Liver (tissue), 3 donors: Measurements from ENCODE around the gene ZNF213.

Source experiments
- ATF3 ChIP-seq: IDR thresholded peaks from 2 replicates; pipeline ENCODE4 v1.6.1; 2016; ENCODE audit warnings: antibody characterized with exemption
- CTCF ChIP-seq: fragments of 150-350 bp; IDR thresholded peaks from 2 replicates; pipeline ENCODE4 v1.5.1; 2017; ENCODE audit warnings: improper control_type of control experiment, low read depth, low read length; ENCODE audit not compliant: missing input control
- HNF4A ChIP-seq, 2 donors: conservative IDR thresholded peaks; 2 replicates each; pipeline ENCODE4 v1.6.1; 2016; ENCODE audit warnings: antibody characterized with exemption in 2 of 2, mild to moderate bottlenecking in 2 of 2
- JUND ChIP-seq, 2 donors: IDR thresholded peaks; 2 replicates each; pipeline ENCODE4 v1.6.1; 2016; ENCODE audit warnings: antibody characterized with exemption in 2 of 2
- RAD21 ChIP-seq, 2 donors: IDR thresholded peaks; 2 replicates each; pipeline ENCODE4 v1.6.1; 2016; ENCODE audit warnings: antibody characterized with exemption in 2 of 2, mild to moderate bottlenecking in 2 of 2
- REST ChIP-seq: IDR thresholded peaks from 2 replicates; pipeline ENCODE4 v1.6.1; 2016; ENCODE audit warnings: antibody characterized with exemption, mild to moderate bottlenecking
- SP1 ChIP-seq: IDR thresholded peaks from 2 replicates; pipeline ENCODE4 v1.6.1; 2018; ENCODE audit warnings: antibody characterized with exemption, mild to moderate bottlenecking
- TAF1 ChIP-seq: conservative IDR thresholded peaks from 2 replicates; pipeline ENCODE4 v1.6.1; 2016; ENCODE audit warnings: antibody characterized with exemption, mild to moderate bottlenecking
- donor health status: healthy.
- donor health status: healthy.

GRCh38 chr16:3118846-3119245, 16.0 kb upstream of the ZNF213 start:
- TF ChIP-seq CTCF (no peak), TAF1 (no peak), RAD21 (IDR thresholded peaks at IDR 0.05) (no peak), SP1 (no peak), ATF3 (no peak), REST (no peak), JUND (IDR thresholded peaks at IDR 0.05) (no peak), HNF4A (conservative IDR thresholded peaks at IDR 0.05) (no peak)
